H1 (cell line): Measurements from ENCODE around the gene HES3. TPM values are rescaled to one million over a fixed set of nuclear protein-coding genes. Genes with fewer than 3 reads are reported as not detected.

Experiments
- BRCA1 ChIP-seq: IDR thresholded peaks from 2 replicates; pipeline ENCODE4 v1.6.1; 2012; ENCODE audit warnings: low read depth, low read length, improper control_type of control experiment
- CHD1 ChIP-seq: IDR thresholded peaks from 2 replicates; pipeline ENCODE4 v1.6.1; 2012; ENCODE audit warnings: low read depth, low read length, improper control_type of control experiment
- FOSL1 ChIP-seq: IDR thresholded peaks from 2 replicates; pipeline ENCODE4 v1.6.1; 2011; ENCODE audit warnings: mild to moderate bottlenecking, low read depth, low read length, moderate library complexity; ENCODE audit not compliant: insufficient read depth
- KDM4A ChIP-seq: IDR thresholded peaks from one replicate; pipeline ENCODE4 v1.7.1; 2012; ENCODE audit warnings: low read depth, mild to moderate bottlenecking, moderate library complexity, low read length, inconsistent platforms; ENCODE audit not compliant: severe bottlenecking
- NANOG ChIP-seq: IDR thresholded peaks from 2 replicates; pipeline ENCODE4 v1.6.1; 2011; ENCODE audit warnings: low read length, low read depth, mild to moderate bottlenecking, inconsistent platforms; ENCODE audit not compliant: insufficient read depth, poor library complexity, severe bottlenecking
- POU5F1 ChIP-seq: IDR thresholded peaks from 2 replicates; pipeline ENCODE4 v1.6.1; 2011; ENCODE audit warnings: low read depth, mild to moderate bottlenecking, low read length, moderate library complexity
- RFX5 ChIP-seq: IDR thresholded peaks from 2 replicates; pipeline ENCODE4 v1.6.1; 2011; ENCODE audit warnings: low read depth, low read length, improper control_type of control experiment, borderline replicate concordance
- SIN3A ChIP-seq, 2 experiments: IDR thresholded peaks in 1 of 2; conservative IDR thresholded peaks in 1 of 2; 2 replicates each; pipeline ENCODE4 v1.6.1; 2011 to 2012; ENCODE audit warnings: low read length in 2 of 2, improper control_type of control experiment in 1 of 2, low read depth in 1 of 2, mild to moderate bottlenecking in 1 of 2
- SP2 ChIP-seq: IDR thresholded peaks from 2 replicates; pipeline ENCODE4 v1.6.1; 2012; ENCODE audit warnings: mild to moderate bottlenecking, low read length, inconsistent platforms
- TAF1 ChIP-seq: IDR thresholded peaks from 2 replicates; pipeline ENCODE4 v1.6.1; 2011; ENCODE audit warnings: mild to moderate bottlenecking, low read depth, low read length
- polyA plus RNA-seq, 7 experiments: library from polyadenylated mRNA; depleted of rRNA in 3 of 7; stranded (reverse) in 5 of 7; unstranded in 2 of 7; fragments of >200 nt in 5 of 7; fragments of 200-250 nt in 2 of 7; gene quantifications; 1 replicate in 5 of 7; 2 replicates in 1 of 7; 4 replicates in 1 of 7; pipeline versions ENCODE4 v1.2.1 to v1.2.3, GENCODE V29; 2011 to 2013; ENCODE audit warnings: missing spikeins in 2 of 7, mixed read lengths in 2 of 7
- total RNA-seq: library from RNA; stranded (reverse); fragmentation: NEBNext Ultra II Directional; extraction: Animal tissue kit (Norgen Biotek cat#: 25700); gene quantifications from 2 replicates; pipeline ENCODE4 v1.2.1, GENCODE V29; 2021
- TF ChIP-seq, protein P1 (sequence below), 3 experiments: IDR thresholded peaks; 1 replicate in 2 of 3; 2 replicates in 1 of 3; pipeline versions ENCODE4 v1.5.1 to v1.6.1; 2011; ENCODE audit warnings: low read length in 3 of 3, mild to moderate bottlenecking in 3 of 3, inconsistent platforms in 2 of 3, low read depth in 1 of 3, moderate library complexity in 1 of 3; ENCODE audit not compliant: insufficient read depth in 1 of 3; ENCODE audit errors: control extremely low read depth in 1 of 3
- TF ChIP-seq, protein P2 (sequence below): IDR thresholded peaks from 2 replicates; pipeline ENCODE4 v1.6.1; 2012; ENCODE audit warnings: low read length, inconsistent platforms

The HES3 gene
- total and polyA plus RNA-seq, 2 of the 8 experiments (the other 6 are each of a cell fraction or from before 2014, with no cell fraction given) = 38.8 to 54.3 TPM

DNA sequence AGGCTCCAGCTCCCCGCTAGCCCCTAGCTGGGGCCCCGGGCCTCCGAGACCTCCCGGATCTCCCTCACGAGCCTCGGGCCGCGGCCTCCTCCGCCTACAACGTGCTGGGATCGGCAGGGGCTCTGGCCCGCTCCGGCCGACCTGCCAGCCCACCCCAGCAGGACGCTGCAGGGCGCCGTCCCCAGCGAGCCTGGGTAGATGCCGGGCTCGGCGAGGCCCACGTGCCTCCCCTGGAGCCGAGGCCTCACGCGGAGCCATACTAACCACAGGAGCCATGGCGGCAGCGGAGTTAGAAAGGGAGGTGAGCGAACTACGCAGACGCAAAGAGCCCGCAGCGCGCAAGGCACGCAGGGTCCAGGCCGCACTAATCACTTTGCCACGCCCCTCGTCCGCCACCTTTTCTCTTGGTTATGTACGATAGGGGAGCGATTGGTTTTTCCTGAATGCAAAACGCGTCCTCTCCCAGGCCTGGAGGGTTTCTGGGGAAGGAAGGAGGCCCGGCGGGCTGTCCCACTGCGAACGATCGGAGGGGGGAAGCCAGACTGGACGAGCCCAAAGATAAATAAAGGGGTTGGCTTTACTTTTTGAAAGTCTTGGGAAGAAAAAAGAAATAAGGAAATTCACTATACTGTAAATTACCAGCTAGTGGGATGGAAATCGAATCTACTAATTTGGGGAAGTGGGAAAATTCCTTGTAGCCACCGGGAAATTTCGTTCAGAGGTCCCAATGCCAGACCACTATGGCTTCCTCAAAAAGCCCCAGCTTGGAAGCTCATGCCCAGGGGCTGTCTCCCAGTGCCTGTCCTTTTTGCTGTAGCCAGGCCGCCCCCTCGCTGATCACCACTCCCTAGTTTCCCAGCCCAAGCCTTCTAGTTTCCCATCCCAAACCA is 44.4 kb upstream of the HES3 start, which contains the start of gene RPL22 (continued):
- TF ChIP-seq, protein P1, sequence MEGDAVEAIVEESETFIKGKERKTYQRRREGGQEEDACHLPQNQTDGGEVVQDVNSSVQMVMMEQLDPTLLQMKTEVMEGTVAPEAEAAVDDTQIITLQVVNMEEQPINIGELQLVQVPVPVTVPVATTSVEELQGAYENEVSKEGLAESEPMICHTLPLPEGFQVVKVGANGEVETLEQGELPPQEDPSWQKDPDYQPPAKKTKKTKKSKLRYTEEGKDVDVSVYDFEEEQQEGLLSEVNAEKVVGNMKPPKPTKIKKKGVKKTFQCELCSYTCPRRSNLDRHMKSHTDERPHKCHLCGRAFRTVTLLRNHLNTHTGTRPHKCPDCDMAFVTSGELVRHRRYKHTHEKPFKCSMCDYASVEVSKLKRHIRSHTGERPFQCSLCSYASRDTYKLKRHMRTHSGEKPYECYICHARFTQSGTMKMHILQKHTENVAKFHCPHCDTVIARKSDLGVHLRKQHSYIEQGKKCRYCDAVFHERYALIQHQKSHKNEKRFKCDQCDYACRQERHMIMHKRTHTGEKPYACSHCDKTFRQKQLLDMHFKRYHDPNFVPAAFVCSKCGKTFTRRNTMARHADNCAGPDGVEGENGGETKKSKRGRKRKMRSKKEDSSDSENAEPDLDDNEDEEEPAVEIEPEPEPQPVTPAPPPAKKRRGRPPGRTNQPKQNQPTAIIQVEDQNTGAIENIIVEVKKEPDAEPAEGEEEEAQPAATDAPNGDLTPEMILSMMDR (IDR thresholded peaks at IDR 0.05; ENCODE audit: control extremely low read depth in 1 of 3, insufficient read depth in 1 of 3, low read depth in 1 of 3, low read length in 3 of 3) = no peak; a peak in 1 of 4 replicates
- TF ChIP-seq SP2 (no peak), CHD1 (peak; percentile 92), RFX5 (no peak), KDM4A (peak; percentile 56), TAF1 (peak; percentile 97), BRCA1 (no peak), SIN3A (conservative IDR thresholded peaks at IDR 0.05 in 1 of 2, IDR thresholded peaks at IDR 0.05 in 1 of 2; ENCODE audit: low read depth in 1 of 2, low read length in 2 of 2) (peak in 1 of 2 experiments; percentile 74; a peak in 1 of 4 replicates), NANOG (no peak), POU5F1 (0 out of 2 replicates have a peak, but pooled peaks have one; percentile 31), FOSL1 (no peak)
- TF ChIP-seq, protein P2, sequence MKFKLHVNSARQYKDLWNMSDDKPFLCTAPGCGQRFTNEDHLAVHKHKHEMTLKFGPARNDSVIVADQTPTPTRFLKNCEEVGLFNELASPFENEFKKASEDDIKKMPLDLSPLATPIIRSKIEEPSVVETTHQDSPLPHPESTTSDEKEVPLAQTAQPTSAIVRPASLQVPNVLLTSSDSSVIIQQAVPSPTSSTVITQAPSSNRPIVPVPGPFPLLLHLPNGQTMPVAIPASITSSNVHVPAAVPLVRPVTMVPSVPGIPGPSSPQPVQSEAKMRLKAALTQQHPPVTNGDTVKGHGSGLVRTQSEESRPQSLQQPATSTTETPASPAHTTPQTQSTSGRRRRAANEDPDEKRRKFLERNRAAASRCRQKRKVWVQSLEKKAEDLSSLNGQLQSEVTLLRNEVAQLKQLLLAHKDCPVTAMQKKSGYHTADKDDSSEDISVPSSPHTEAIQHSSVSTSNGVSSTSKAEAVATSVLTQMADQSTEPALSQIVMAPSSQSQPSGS = no peak
